ENCODE measurements around the gene FYN.

The FYN gene

GRCh38 chr6:111858347-111858746, 14.9 kb downstream of the FYN start:
- no peaks in the 10 kb centered on the region for H3K9me3 ChIP-seq (ENCODE audit: insufficient read depth, low read length)
- no peak overlapping the region for H2AFZ ChIP-seq (ENCODE audit: low read depth, low read length, severe bottlenecking)
- no peak overlapping the region for H3K4me2 ChIP-seq (ENCODE audit: low read depth, low read length, poor library complexity, severe bottlenecking)
- H4K20me1 ChIP-seq (ENCODE audit: low read depth, low read length) = no peaks in the 10 kb centered on the region
- H3K4me3 ChIP-seq (ENCODE audit: insufficient read depth, low read length, poor library complexity, severe bottlenecking) = no peak overlapping the region
- TF ChIP-seq, protein P1, sequence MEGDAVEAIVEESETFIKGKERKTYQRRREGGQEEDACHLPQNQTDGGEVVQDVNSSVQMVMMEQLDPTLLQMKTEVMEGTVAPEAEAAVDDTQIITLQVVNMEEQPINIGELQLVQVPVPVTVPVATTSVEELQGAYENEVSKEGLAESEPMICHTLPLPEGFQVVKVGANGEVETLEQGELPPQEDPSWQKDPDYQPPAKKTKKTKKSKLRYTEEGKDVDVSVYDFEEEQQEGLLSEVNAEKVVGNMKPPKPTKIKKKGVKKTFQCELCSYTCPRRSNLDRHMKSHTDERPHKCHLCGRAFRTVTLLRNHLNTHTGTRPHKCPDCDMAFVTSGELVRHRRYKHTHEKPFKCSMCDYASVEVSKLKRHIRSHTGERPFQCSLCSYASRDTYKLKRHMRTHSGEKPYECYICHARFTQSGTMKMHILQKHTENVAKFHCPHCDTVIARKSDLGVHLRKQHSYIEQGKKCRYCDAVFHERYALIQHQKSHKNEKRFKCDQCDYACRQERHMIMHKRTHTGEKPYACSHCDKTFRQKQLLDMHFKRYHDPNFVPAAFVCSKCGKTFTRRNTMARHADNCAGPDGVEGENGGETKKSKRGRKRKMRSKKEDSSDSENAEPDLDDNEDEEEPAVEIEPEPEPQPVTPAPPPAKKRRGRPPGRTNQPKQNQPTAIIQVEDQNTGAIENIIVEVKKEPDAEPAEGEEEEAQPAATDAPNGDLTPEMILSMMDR (IDR thresholded peaks at IDR 0.05; ENCODE audit: insufficient read depth, low read length, poor library complexity, severe bottlenecking) = no peak
- no peak for TF ChIP-seq EZH2phosphoT487 (conservative IDR thresholded peaks at IDR 0.05; ENCODE audit: low read length)
- H3K9me2 ChIP-seq (replicated peaks; ENCODE audit: insufficient read depth, low read length) = no peaks in the 10 kb centered on the region
- H3K36me3 ChIP-seq (ENCODE audit: low read length) = no peaks in the 10 kb centered on the region
- no peaks in the 10 kb centered on the region for H3F3A ChIP-seq (ENCODE audit: insufficient read depth)
- H3K9ac ChIP-seq (ENCODE audit: low read length) = no peak overlapping the region
- no peaks in the 10 kb centered on the region for H3K79me2 ChIP-seq (ENCODE audit: insufficient read depth, low read length)
- no peak overlapping the region for H3K27ac ChIP-seq (ENCODE audit: low read depth, low read length)
- no peaks in the 10 kb centered on the region for H3K27me3 ChIP-seq (ENCODE audit: low read length)

GRCh38 chr6:111857674-111858337, 15.4 kb downstream of the FYN start:
- no peak overlapping the region for H3K9ac ChIP-seq (ENCODE audit: low read length)
- H3K79me2 ChIP-seq (ENCODE audit: insufficient read depth, low read length) = no peaks in the 10 kb centered on the region
- no peaks in the 10 kb centered on the region for H3K9me3 ChIP-seq (ENCODE audit: insufficient read depth, low read length)
- H3K4me3 ChIP-seq (ENCODE audit: insufficient read depth, low read length, poor library complexity, severe bottlenecking) = no peak overlapping the region
- H3F3A ChIP-seq (ENCODE audit: insufficient read depth) = no peaks in the 10 kb centered on the region
- no peaks in the 10 kb centered on the region for H3K27me3 ChIP-seq (ENCODE audit: low read length)
- TF ChIP-seq, protein P1 (IDR thresholded peaks at IDR 0.05; ENCODE audit: insufficient read depth, low read length, poor library complexity, severe bottlenecking) = no peak
- no peak for TF ChIP-seq EZH2phosphoT487 (conservative IDR thresholded peaks at IDR 0.05; ENCODE audit: low read length)
- H3K4me2 ChIP-seq (ENCODE audit: low read depth, low read length, poor library complexity, severe bottlenecking) = no peak overlapping the region
- H2AFZ ChIP-seq (ENCODE audit: low read depth, low read length, severe bottlenecking) = no peak overlapping the region
- H3K36me3 ChIP-seq (ENCODE audit: low read length) = no peaks in the 10 kb centered on the region
- H3K9me2 ChIP-seq (replicated peaks; ENCODE audit: insufficient read depth, low read length) = no peaks in the 10 kb centered on the region
- no peaks in the 10 kb centered on the region for H4K20me1 ChIP-seq (ENCODE audit: low read depth, low read length)
- H3K27ac ChIP-seq (ENCODE audit: low read depth, low read length) = no peak overlapping the region

- Histone ChIP-seq H4K20me1 (ENCODE audit: low read depth, low read length) (no peaks in the 10 kb centered on the region), H3F3A (ENCODE audit: insufficient read depth) (no peaks in the 10 kb centered on the region), H2AFZ (ENCODE audit: low read depth, low read length, severe bottlenecking) (no peak overlapping the region), H3K9me2 (replicated peaks; ENCODE audit: insufficient read depth, low read length) (no peaks in the 10 kb centered on the region), H3K36me3 (ENCODE audit: low read length) (no peaks in the 10 kb centered on the region), H3K27me3 (ENCODE audit: low read length) (no peaks in the 10 kb centered on the region), H3K9ac (ENCODE audit: low read length) (no peak overlapping the region), H3K4me2 (ENCODE audit: low read depth, low read length, poor library complexity, severe bottlenecking) (no peak overlapping the region), H3K27ac (ENCODE audit: low read depth, low read length) (no peak overlapping the region), H3K79me2 (ENCODE audit: insufficient read depth, low read length) (no peaks in the 10 kb centered on the region), H3K4me3 (ENCODE audit: insufficient read depth, low read length, poor library complexity, severe bottlenecking) (no peak overlapping the region), H3K9me3 (ENCODE audit: insufficient read depth, low read length) (no peaks in the 10 kb centered on the region)
- TF ChIP-seq, protein P1 (IDR thresholded peaks at IDR 0.05; ENCODE audit: insufficient read depth, low read length, poor library complexity, severe bottlenecking) = no peak
- TF ChIP-seq EZH2phosphoT487 (conservative IDR thresholded peaks at IDR 0.05; ENCODE audit: low read length) = no peak
These were observed 17.5 kb downstream of the FYN start for GRCh38 chr6:111855753-111856152.

All from SU-DHL-6 (cell line).